Kidney glomerular epithelial cell (primary cell): Measurements from ENCODE around the gene LMX1A.
A peak's percentile ranks its signal among the peaks of the same experiment; 100 is the strongest.

Experiments
- DNase-seq: peaks from one replicate; lab custom pipeline; 2025; lab: John Stamatoyannopoulos, UW

The LMX1A gene

GRCh38 chr1:165355977-165356811 is at the start of gene LMX1A:
TSS of gene LMX1A (minus strand) at chr1:165356715. CDS start at chr1:165355559, 1,156 bp downstream.
- no peak for DNase-seq

- no peak for DNase-seq
These were observed 47.4 kb upstream of the LMX1A start for GRCh38 chr1:165403835-165404482.

DNA sequence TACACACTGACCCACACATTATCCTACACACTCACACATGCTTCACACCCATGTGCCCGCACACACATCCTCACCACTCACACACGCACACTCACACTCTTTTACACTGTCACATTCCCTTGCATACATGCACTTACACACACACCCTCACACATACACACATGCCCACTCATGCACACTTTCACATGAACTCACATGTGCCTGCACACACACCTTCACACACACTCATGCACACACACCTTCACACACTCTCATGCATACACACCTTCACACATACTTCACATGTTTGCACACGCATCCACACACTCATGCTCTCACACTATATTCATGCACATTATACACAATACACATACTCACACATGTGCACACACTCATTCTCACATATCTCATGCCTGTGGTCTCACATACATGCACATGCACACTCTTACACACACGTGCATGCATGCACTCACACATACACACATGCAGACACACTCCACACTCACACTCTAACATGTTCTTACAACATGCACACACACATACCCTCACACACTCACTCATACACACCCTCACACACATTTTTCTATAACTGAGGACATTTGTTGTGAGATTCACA is 46.1 kb upstream of the LMX1A start:
- no peak for DNase-seq

- no peak for DNase-seq
These were observed 41.4 kb upstream of the LMX1A start for GRCh38 chr1:165397944-165398343.

- DNase-seq = no peak
These were observed 39.4 kb upstream of the LMX1A start for GRCh38 chr1:165395901-165396300.

DNA sequence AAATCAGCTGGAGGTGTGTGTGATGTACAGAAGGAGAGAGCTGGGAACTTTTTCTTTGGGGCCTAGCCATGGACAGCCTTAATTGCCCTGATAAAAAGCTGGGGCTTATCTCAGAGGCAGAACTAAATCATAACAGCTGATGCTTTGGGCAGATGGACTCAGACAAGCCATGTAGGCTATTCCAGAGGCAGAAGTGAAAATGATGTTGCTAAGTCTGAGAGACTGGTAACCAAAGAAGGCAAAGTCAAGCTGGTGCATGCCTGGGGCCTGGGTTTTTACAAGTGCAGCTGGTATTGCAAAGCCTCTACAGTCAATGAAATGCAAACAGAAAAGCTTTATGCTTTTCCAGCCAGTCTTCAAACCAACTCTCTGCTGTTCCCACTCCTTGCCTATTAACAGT is 39.0 kb upstream of the LMX1A start:
- no peak for DNase-seq

- peak; percentile 80 for DNase-seq
These were observed 36.4 kb upstream of the LMX1A start for GRCh38 chr1:165392634-165393571.

GRCh38 chr1:165389609-165390008 is 33.1 kb upstream of the LMX1A start:
- DNase-seq = no peak

DNA sequence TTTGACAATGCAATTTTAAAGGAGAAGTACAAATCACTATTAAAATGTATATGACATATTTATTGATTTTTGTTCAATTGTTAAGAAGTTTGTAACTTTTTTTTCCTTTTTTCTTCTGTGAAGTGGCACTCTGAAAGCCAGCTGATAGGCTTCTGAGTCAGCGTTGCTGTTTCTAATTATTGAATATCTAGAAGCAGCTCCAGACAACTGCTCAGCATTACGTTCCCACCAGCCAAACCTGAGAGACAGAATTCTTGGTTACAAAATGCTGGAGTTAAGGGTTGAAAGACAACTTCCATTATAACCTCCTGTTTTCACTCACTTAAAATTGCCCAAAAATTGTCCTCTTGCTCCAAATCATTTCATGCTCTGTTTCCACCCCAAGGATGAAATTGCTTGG is 31.4 kb upstream of the LMX1A start:
- DNase-seq = no peak

DNA sequence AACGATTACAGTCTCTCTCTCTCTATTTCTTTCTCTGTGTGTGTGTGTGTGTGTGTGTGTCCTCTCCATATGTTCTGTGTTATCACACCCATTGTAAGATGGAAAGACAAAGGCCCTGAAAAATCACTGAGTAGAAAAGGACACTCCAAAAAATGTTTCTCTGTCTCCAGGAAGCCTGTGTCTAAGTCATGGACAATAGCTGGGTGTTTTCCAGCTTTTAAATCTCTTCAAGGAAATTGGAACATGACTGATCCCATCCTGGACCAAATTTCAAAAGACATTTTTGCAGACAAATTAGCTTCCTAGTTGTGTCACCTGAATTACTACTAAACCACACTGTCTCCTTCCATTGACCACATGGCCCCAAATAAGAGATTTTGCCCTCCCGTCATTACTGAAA is 31.0 kb upstream of the LMX1A start:
- DNase-seq = no peak

DNA sequence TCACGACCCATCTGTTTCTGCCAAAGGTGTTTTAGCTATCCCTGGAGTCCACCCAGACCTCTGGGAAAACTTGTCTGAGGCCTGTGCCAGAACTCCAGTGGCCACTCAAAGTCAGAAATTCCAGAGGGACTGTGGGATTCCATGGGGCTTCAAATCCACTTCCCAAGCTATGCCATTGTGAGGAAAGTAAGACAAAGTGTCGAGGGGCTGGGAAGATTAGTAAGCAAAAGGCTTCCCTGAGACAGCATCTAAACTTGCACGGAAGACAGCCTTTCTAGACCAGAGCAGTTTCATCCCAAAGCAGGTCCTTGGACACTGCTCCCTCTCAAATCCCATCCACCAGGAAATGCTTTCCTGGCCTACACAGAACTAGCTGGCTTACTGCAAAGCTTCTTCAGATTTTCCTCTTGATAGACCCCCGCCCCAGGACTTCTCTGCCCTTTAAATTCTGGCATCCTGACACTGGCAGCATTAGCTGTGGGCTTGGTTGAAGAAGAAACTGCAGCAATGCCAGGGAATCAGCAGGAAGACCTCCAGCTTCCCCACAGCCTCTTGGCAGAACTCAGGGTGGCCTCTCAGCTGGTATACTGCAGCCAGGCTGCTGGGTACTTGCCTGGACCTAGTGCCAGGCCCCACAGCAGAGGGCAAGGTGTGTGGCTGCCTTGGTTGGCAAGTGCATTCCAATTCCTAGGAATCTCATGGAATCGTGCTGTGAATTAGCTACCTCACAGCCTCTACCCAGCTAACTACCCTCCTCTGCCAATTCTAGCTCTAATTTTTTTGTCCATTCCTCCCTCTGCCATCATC is 27.3 kb upstream of the LMX1A start:
- no peak for DNase-seq

DNA sequence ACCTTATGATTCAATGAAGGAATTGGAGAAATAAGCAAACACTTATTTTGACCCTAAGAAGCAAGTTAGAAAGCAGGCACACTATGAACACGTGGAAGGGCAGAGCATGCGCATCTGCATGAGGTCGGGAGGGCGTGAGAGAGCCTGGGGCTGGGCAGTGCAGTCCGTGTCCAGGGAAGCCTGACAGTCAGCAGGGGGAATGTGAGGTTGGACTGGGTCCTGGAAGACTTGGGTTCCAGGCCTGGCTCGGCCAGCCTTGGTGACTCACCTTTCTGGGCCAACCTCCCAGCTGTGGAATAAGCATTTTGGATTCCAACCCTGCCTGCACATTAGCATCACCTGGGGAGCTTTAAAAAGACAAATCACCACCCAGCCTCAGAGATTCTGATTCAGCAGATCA is 26.6 kb upstream of the LMX1A start:
- DNase-seq = no peak

DNA sequence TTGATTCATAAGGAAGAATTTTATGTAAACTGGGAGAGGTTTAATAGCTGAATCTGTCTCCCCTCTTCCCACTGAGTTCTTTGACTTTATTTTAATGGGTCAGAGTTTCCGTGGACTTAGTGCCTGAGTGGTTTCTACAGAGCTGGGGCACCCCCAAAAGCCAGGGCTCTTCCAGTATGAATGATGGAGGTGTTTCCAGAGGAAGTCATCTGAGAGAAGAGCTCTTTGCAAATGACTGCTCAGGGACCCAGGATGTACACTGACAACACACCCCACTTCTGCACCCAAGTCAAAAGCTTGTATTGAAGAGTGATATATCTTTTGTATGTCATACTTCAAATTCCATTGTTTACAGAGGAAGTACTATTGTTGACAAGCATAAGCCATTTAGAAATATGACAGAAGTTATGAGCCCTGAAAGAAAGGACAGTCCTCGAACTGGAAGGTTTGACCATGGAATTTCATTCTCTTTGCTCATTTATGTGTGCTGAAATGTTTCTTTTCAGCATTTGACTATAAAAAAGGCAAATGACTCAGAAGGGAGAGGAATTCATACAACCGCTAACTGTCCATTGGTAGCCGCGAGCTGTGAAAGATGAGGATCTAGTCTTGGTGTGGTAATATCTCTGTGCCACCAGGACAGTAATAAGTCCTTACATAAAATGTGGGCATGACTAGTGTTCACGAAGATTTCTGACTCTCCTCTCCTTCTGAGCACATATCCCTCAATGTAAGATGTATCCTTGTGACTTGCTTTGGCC is 25.4 kb upstream of the LMX1A start:
- no peak for DNase-seq

DNA sequence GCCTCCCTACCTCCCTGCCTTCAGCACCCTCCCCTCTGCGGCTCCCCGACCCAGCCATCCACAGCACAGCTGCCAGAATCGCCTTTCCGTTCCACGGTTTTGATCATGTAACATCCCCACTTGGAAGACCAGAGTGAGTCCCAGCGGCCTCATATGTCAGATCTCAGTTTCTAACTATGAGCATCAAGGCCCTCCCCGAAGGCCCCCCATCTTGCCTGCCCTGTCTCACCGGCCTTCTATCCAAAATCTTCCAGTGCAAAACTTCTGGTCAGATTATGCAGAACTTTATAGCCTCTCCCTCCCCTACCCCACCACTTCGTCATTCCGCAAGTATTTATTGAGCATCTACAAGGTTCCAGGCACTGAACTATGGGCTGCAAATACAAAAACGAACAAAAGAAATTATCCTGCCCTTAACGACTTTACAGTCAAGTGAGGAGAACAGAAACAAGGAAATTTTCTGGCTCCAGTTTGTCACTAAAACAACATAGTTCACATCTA is 20.3 kb upstream of the LMX1A start:
- DNase-seq = no peak

- peak; percentile 74 for DNase-seq
These were observed 19.7 kb upstream of the LMX1A start for GRCh38 chr1:165376041-165376810.

DNA sequence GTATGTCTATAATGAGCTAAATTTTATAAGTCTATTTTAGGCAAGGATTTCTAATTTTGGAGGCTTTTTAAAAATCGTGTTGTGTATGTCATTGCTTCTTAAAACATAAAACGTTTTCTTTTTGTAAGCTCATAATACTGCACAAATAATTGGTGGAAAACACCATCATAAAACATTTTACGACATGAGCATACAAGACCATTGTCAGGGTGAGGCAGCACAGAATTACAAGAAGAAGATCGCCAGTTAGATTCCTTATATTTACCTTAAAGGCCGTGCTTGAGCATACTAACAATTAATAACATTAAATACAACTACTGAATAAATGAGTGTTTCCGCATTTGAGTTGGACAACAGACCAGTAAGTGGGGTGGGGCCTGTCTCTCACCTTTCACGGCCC is 19.1 kb upstream of the LMX1A start:
- DNase-seq = no peak

GRCh38 chr1:165371588-165372225 is 15.2 kb upstream of the LMX1A start:
- no peak for DNase-seq

- DNase-seq = peak; percentile 43
These were observed 12.8 kb upstream of the LMX1A start for GRCh38 chr1:165369255-165369848.
